Stimulated activated naive CD8-positive, alpha-beta T cell treated with anti-CD3 and anti-CD28 coated beads, Interleukin-15, Interleukin-2, amounts not matched to agents 100 U/mL and 50 U/mL, for 24 hours (primary cell): Measurements from ENCODE around the gene SEL1L2.

Experiments
- ATAC-seq: fragments of 150-1000 bp; cut with Tn5 transposase; one replicate; pipeline ENCODE4 v1.10.0; 2021
- DNase-seq: peaks from one replicate; pipeline ENCODE4 v3.0.0; 2021

The SEL1L2 gene

GRCh38 chr20:13863244-13863643 is 127.2 kb downstream of the SEL1L2 start:
- no peak for DNase-seq
- ATAC-seq, result no peak

- ATAC-seq, result no peak
- no peak for DNase-seq
Observed at GRCh38 chr20:13862245-13862644, 128.2 kb downstream of the SEL1L2 start.

- ATAC-seq (no peak), DNase-seq (no peak)
Observed at GRCh38 chr20:13858871-13859270, 131.5 kb downstream of the SEL1L2 start.

GRCh38 chr20:13858439-13858838 is 132.0 kb downstream of the SEL1L2 start:
- ATAC-seq, result no peak
- no peak for DNase-seq

GRCh38 chr20:13857961-13858360 is 132.5 kb downstream of the SEL1L2 start:
- DNase-seq, result no peak

GRCh38 chr20:13857304-13857703 is 133.1 kb downstream of the SEL1L2 start:
- ATAC-seq, result no peak
- no peak for DNase-seq

More at GRCh38 chr20:13857961-13858360, 132.5 kb downstream of the SEL1L2 start:
- no peak for ATAC-seq

- no peak for DNase-seq
- no peak for ATAC-seq
Observed at GRCh38 chr20:13856354-13856753, 134.1 kb downstream of the SEL1L2 start.

- ATAC-seq (no peak), DNase-seq (no peak)
Observed at GRCh38 chr20:13855613-13856012, 134.8 kb downstream of the SEL1L2 start.

- ATAC-seq, result no peak
Observed at GRCh38 chr20:13852306-13852705, 138.1 kb downstream of the SEL1L2 start.

GRCh38 chr20:13851279-13851678 is 139.1 kb downstream of the SEL1L2 start:
- no peak for DNase-seq
- ATAC-seq, result no peak

More at GRCh38 chr20:13852306-13852705, 138.1 kb downstream of the SEL1L2 start:
- DNase-seq, result no peak

GRCh38 chr20:13844296-13844695 is 146.1 kb downstream of the SEL1L2 start:
- ATAC-seq (no peak), DNase-seq (no peak)

- no peak for ATAC-seq
Observed at GRCh38 chr20:13841206-13841605, 149.2 kb downstream of the SEL1L2 start.

GRCh38 chr20:13840093-13840465 is 150.3 kb downstream of the SEL1L2 start:
- ATAC-seq (no peak), DNase-seq (no peak)

More at GRCh38 chr20:13841206-13841605, 149.2 kb downstream of the SEL1L2 start:
- DNase-seq, result no peak

- ATAC-seq (no peak), DNase-seq (no peak)
Observed at GRCh38 chr20:13839421-13840092, 150.9 kb downstream of the SEL1L2 start.

- no peak for ATAC-seq
- no peak for DNase-seq
Observed at GRCh38 chr20:13838664-13839063, 151.8 kb downstream of the SEL1L2 start.

GRCh38 chr20:13831476-13831875 is 158.9 kb downstream of the SEL1L2 start:
- DNase-seq, result no peak
- ATAC-seq, result no peak

GRCh38 chr20:13825465-13825864 is 164.9 kb downstream of the SEL1L2 start:
- DNase-seq (no peak), ATAC-seq (no peak)

- ATAC-seq (no peak), DNase-seq (no peak)
Observed at GRCh38 chr20:13824459-13824858, 166.0 kb downstream of the SEL1L2 start.

GRCh38 chr20:13822459-13822858 is 168.0 kb downstream of the SEL1L2 start:
- no peak for DNase-seq

GRCh38 chr20:13821876-13822275 is 168.5 kb downstream of the SEL1L2 start:
- DNase-seq, result no peak
- ATAC-seq, result no peak

More at GRCh38 chr20:13822459-13822858, 168.0 kb downstream of the SEL1L2 start:
- ATAC-seq, result no peak

- ATAC-seq, result peak; percentile 45
- no peak for DNase-seq
Observed at GRCh38 chr20:13819885-13820645, 170.3 kb downstream of the SEL1L2 start.

- ATAC-seq (peak; percentile 57), DNase-seq (no peak)
Observed at GRCh38 chr20:13817342-13817741, 173.1 kb downstream of the SEL1L2 start.

GRCh38 chr20:13816757-13817156 is 173.7 kb downstream of the SEL1L2 start:
- ATAC-seq, result peak; percentile 65
- DNase-seq, result no peak

- DNase-seq (no peak), ATAC-seq (no peak)
Observed at GRCh38 chr20:13814672-13815071, 175.7 kb downstream of the SEL1L2 start.
